ENCODE measurements around the gene HCLS1.

The HCLS1 gene

GRCh38 chr3:121641127-121641526 is 19.6 kb downstream of the HCLS1 start:
- no peak overlapping the region for H3K27ac ChIP-seq
- TF ChIP-seq ZFX (IDR thresholded peaks at IDR 0.05; ENCODE audit: borderline replicate concordance), result no peak
- TF ChIP-seq, protein P1, sequence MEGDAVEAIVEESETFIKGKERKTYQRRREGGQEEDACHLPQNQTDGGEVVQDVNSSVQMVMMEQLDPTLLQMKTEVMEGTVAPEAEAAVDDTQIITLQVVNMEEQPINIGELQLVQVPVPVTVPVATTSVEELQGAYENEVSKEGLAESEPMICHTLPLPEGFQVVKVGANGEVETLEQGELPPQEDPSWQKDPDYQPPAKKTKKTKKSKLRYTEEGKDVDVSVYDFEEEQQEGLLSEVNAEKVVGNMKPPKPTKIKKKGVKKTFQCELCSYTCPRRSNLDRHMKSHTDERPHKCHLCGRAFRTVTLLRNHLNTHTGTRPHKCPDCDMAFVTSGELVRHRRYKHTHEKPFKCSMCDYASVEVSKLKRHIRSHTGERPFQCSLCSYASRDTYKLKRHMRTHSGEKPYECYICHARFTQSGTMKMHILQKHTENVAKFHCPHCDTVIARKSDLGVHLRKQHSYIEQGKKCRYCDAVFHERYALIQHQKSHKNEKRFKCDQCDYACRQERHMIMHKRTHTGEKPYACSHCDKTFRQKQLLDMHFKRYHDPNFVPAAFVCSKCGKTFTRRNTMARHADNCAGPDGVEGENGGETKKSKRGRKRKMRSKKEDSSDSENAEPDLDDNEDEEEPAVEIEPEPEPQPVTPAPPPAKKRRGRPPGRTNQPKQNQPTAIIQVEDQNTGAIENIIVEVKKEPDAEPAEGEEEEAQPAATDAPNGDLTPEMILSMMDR (IDR thresholded peaks at IDR 0.05), result no peak

GRCh38 chr3:121637922-121638321 is 22.8 kb downstream of the HCLS1 start:
- no peak overlapping the region for H3K27ac ChIP-seq
- TF ChIP-seq, protein P1 (IDR thresholded peaks at IDR 0.05), result no peak
- no peak for TF ChIP-seq ZFX (IDR thresholded peaks at IDR 0.05; ENCODE audit: borderline replicate concordance)

DNA sequence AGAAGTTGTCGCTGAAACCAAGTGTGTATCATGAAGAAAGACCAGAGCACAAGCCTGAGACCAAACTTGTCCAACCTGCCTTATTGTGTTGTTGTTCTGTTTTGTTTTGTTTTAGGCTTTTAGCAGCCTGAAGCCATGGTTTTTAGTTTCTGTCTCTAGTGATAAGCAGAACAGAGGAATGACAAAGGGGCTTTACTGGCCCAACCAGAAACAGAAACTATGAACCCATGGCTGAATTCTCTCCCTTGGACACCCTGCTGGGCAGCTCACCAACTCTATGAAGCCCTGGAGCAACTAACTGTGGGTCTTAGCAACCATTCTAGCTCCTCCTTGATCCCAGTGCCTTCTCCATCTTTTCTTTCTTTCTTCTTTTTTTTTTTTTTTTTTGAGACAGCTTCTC is 30.3 kb downstream of the HCLS1 start:
- TF ChIP-seq, protein P1 (IDR thresholded peaks at IDR 0.05), result no peak
- no peak for TF ChIP-seq ZFX (IDR thresholded peaks at IDR 0.05; ENCODE audit: borderline replicate concordance)
- H3K27ac ChIP-seq, result no peak overlapping the region

DNA sequence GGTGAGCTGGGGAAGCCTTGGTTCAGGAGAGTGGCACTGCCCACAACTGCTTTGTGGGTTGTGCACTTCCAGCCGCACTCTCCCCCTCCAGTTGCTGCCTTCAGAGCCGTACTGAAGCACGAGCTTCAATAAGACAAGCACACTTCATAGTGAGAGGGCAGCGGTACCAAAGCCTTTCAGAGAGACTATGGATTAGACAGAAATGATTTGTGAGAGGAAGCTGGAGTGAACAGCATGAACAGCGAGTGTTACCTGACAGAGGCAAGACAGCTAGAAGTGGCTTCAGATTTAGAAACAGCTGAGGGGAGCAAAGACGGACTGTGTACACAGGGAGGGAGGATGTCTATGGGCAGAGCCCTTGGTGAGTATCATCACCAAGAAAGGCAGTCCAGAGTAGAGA is 31.1 kb downstream of the HCLS1 start:
- H3K27ac ChIP-seq, result no peak overlapping the region
- TF ChIP-seq, protein P1 (IDR thresholded peaks at IDR 0.05), result no peak
- TF ChIP-seq ZFX (IDR thresholded peaks at IDR 0.05; ENCODE audit: borderline replicate concordance), result no peak

DNA sequence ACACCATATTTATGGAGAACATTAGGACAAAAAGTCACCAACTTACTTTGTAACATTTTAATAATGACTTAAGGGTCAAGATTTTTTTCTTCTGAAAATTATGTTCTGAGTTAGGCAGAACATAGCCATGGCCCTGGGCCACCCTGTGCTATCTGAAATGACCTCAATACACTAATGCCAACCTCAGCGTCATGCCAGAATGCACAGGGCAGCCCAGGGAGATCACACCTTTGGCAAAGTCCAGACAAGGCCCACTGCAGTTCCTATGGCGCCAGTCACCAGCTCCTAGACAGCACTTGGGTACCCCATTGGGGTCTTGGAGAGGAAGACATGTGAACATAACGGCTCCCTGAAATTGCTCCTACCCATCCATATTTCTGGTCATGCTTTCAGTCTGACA is 33.1 kb downstream of the HCLS1 start:
- TF ChIP-seq ZFX (IDR thresholded peaks at IDR 0.05; ENCODE audit: borderline replicate concordance), result no peak
- TF ChIP-seq, protein P1 (IDR thresholded peaks at IDR 0.05), result no peak
- H3K27ac ChIP-seq, result no peak overlapping the region

DNA sequence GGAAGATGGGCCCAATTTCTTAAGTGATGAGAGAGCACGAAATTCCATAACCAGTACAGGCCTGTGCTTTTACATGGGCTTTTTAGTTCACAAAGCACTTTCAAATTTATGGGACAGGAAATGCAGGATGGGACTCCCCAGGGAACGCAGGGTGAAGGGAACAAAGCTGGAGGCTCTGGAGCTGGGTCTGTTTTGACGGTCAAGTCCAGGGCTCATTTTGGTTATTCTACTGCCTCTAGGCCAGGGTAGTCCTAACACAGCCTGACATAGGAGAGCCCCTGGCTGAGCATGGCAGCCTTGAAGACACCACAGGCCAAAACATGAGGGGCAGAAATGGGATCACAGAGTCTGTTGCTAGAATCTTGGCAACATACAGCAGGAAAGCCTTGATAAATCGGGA is 33.5 kb downstream of the HCLS1 start:
- TF ChIP-seq ZFX (IDR thresholded peaks at IDR 0.05; ENCODE audit: borderline replicate concordance), result no peak
- TF ChIP-seq, protein P1 (IDR thresholded peaks at IDR 0.05), result no peak

DNA sequence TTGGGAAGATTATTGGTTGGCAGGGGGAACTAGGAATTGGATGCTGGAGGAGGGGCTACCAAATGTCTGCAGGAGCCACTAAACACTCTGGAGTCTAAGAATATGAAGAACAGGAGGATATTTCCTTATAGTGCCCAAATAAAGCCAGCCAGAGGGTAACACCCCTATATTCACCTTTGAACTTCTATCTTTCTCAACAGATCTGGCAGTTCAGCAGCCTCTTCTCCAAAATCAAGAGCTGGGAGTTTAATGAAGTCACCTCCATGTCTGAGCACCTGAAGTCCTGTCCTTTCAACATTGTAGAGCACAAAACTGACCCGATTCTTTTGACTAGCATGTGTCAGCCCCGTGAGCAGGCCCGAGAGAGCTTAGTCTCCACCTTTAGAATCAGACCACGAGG is 34.2 kb downstream of the HCLS1 start:
- TF ChIP-seq, protein P1 (IDR thresholded peaks at IDR 0.05), result no peak
- no peak for TF ChIP-seq ZFX (IDR thresholded peaks at IDR 0.05; ENCODE audit: borderline replicate concordance)
- H3K27ac ChIP-seq, result no peak overlapping the region

More for the DNA sequence above, 33.5 kb downstream of the HCLS1 start:
- no peak overlapping the region for H3K27ac ChIP-seq
